Activated CD4-positive, alpha-beta memory T cell treated with anti-CD3 and anti-CD28 coated beads, Interleukin-2, amount 10 ng/mL, durations not matched to agents 7 days and 5 days (primary cell): ENCODE data around the gene NCKAP5. TPM values are rescaled to one million over a fixed set of nuclear protein-coding genes. Genes with fewer than 3 reads are reported as not detected.

ENCODE experiments used
- CTCF ChIA-PET: fragments of 350-600 bp; sonication (Branson Sonifier 250); formaldehyde crosslinking; loops from one replicate; lab custom pipeline; 2021; ENCODE audit warnings: antibody characterized with exemption, inconsistent platforms; lab: Charles Lee
- POLR2A ChIA-PET: fragments of 350-600 bp; sonication (Branson Sonifier 250); formaldehyde crosslinking; loops from one replicate; lab custom pipeline; 2021; ENCODE audit warnings: antibody characterized with exemption; lab: Charles Lee
- DNase-seq: peaks from one replicate; pipeline ENCODE4 v3.0.0-alpha.2; 2020
- H3K27ac Mint-ChIP-seq: one replicate; pipeline ENCODE4 v1.8.0; 2021; ENCODE audit warnings: mild to moderate bottlenecking, mixed read lengths
- H3K27me3 Mint-ChIP-seq: one replicate; pipeline ENCODE4 v1.8.0; 2021; ENCODE audit warnings: mixed read lengths
- H3K36me3 Mint-ChIP-seq: one replicate; pipeline ENCODE4 v1.8.0; 2021; ENCODE audit warnings: low read depth, mixed read lengths
- H3K4me1 Mint-ChIP-seq: one replicate; pipeline ENCODE4 v1.8.0; 2021; ENCODE audit warnings: mixed read lengths
- H3K4me3 Mint-ChIP-seq: one replicate; pipeline ENCODE4 v1.8.0; 2021; ENCODE audit warnings: mild to moderate bottlenecking, mixed read lengths
- H3K9me3 Mint-ChIP-seq: one replicate; pipeline ENCODE4 v1.8.0; 2021; ENCODE audit warnings: mixed read lengths
- total RNA-seq, 2 experiments: library from RNA; stranded (reverse); gene quantifications; one replicate each; pipeline ENCODE4 v1.2.3, GENCODE V29; 2021

The NCKAP5 gene
- total RNA-seq, 2 experiments from 2014 or later = not detected

- no peaks in the 10 kb centered on the region for H3K4me1 Mint-ChIP-seq
Measured at GRCh38 chr2:133380991-133381390, 187.3 kb downstream of the NCKAP5 start.

GRCh38 chr2:133378928-133379549, 189.2 kb downstream of the NCKAP5 start:
- H3K4me1 Mint-ChIP-seq = no peaks in the 10 kb centered on the region
- CTCF ChIA-PET = no interaction called here
- no peak for DNase-seq

More at GRCh38 chr2:133380991-133381390, 187.3 kb downstream of the NCKAP5 start:
- Mint-ChIP-seq H3K27me3 (no peaks in the 10 kb centered on the region), H3K27ac (no peak overlapping the region), H3K9me3 (peaks cover 1% of the 10 kb centered on the region), H3K4me3 (no peak overlapping the region), H3K36me3 (no peaks in the 10 kb centered on the region)
- CTCF ChIA-PET = no interaction called here
- DNase-seq = no peak
- POLR2A ChIA-PET = no interaction called here

GRCh38 chr2:133378386-133378785, 189.9 kb downstream of the NCKAP5 start:
- DNase-seq = no peak
- H3K4me1 Mint-ChIP-seq = no peaks in the 10 kb centered on the region
- no peaks in the 10 kb centered on the region for H3K36me3 Mint-ChIP-seq
- no peak overlapping the region for H3K4me3 Mint-ChIP-seq
- POLR2A ChIA-PET = no interaction called here
- CTCF ChIA-PET = no interaction called here
- H3K9me3 Mint-ChIP-seq = no peaks in the 10 kb centered on the region
- no peaks in the 10 kb centered on the region for H3K27me3 Mint-ChIP-seq
- no peak overlapping the region for H3K27ac Mint-ChIP-seq

More at GRCh38 chr2:133378928-133379549, 189.2 kb downstream of the NCKAP5 start:
- no peak overlapping the region for H3K27ac Mint-ChIP-seq
- H3K4me3 Mint-ChIP-seq = no peak overlapping the region
- no peaks in the 10 kb centered on the region for H3K9me3 Mint-ChIP-seq
- POLR2A ChIA-PET = no interaction called here
- H3K27me3 Mint-ChIP-seq = no peaks in the 10 kb centered on the region
- H3K36me3 Mint-ChIP-seq = no peaks in the 10 kb centered on the region

- no peaks in the 10 kb centered on the region for H3K36me3 Mint-ChIP-seq
- H3K4me1 Mint-ChIP-seq = no peaks in the 10 kb centered on the region
- no peaks in the 10 kb centered on the region for H3K9me3 Mint-ChIP-seq
- no peak for DNase-seq
- H3K27me3 Mint-ChIP-seq = no peaks in the 10 kb centered on the region
- CTCF ChIA-PET = no interaction called here
- no peak overlapping the region for H3K27ac Mint-ChIP-seq
- H3K4me3 Mint-ChIP-seq = no peak overlapping the region
- POLR2A ChIA-PET = no interaction called here
Measured at GRCh38 chr2:133377599-133377998, 190.7 kb downstream of the NCKAP5 start.

GRCh38 chr2:133377021-133377481, 191.2 kb downstream of the NCKAP5 start:
- ChIA-PET CTCF (no interaction called here), POLR2A (no interaction called here)
- H3K4me3 Mint-ChIP-seq = no peak overlapping the region
- no peaks in the 10 kb centered on the region for H3K27me3 Mint-ChIP-seq
- no peaks in the 10 kb centered on the region for H3K9me3 Mint-ChIP-seq
- no peak for DNase-seq
- no peaks in the 10 kb centered on the region for H3K4me1 Mint-ChIP-seq
- H3K27ac Mint-ChIP-seq = no peak overlapping the region
- no peaks in the 10 kb centered on the region for H3K36me3 Mint-ChIP-seq

GRCh38 chr2:133374781-133375180, 193.5 kb downstream of the NCKAP5 start:
- CTCF ChIA-PET = no interaction called here
- H3K27ac Mint-ChIP-seq = no peak overlapping the region
- no peaks in the 10 kb centered on the region for H3K36me3 Mint-ChIP-seq
- no peaks in the 10 kb centered on the region for H3K9me3 Mint-ChIP-seq
- no peaks in the 10 kb centered on the region for H3K4me1 Mint-ChIP-seq
- H3K4me3 Mint-ChIP-seq = no peak overlapping the region
- POLR2A ChIA-PET = no interaction called here
- H3K27me3 Mint-ChIP-seq = no peaks in the 10 kb centered on the region
- no peak for DNase-seq

- ChIA-PET CTCF (no interaction called here), POLR2A (no interaction called here)
- Mint-ChIP-seq H3K36me3 (no peaks in the 10 kb centered on the region), H3K9me3 (no peaks in the 10 kb centered on the region), H3K4me3 (no peak overlapping the region), H3K27me3 (no peaks in the 10 kb centered on the region), H3K27ac (no peak overlapping the region), H3K4me1 (no peaks in the 10 kb centered on the region)
- DNase-seq = no peak
Measured at GRCh38 chr2:133371286-133371685, 197.0 kb downstream of the NCKAP5 start.

GRCh38 chr2:133369901-133370658, 198.2 kb downstream of the NCKAP5 start:
- ChIA-PET POLR2A (no interaction called here), CTCF (no interaction called here)
- H3K4me3 Mint-ChIP-seq = no peak overlapping the region
- DNase-seq = no peak
- no peak overlapping the region for H3K27ac Mint-ChIP-seq
- no peaks in the 10 kb centered on the region for H3K36me3 Mint-ChIP-seq
- H3K9me3 Mint-ChIP-seq = no peaks in the 10 kb centered on the region
- no peaks in the 10 kb centered on the region for H3K4me1 Mint-ChIP-seq
- H3K27me3 Mint-ChIP-seq = no peaks in the 10 kb centered on the region

- ChIA-PET CTCF (no interaction called here), POLR2A (no interaction called here)
- H3K4me3 Mint-ChIP-seq = no peak overlapping the region
- H3K27me3 Mint-ChIP-seq = no peaks in the 10 kb centered on the region
- H3K9me3 Mint-ChIP-seq = no peaks in the 10 kb centered on the region
- no peaks in the 10 kb centered on the region for H3K36me3 Mint-ChIP-seq
- peaks cover 7% of the 10 kb centered on the region for H3K4me1 Mint-ChIP-seq
- H3K27ac Mint-ChIP-seq = no peak overlapping the region
- DNase-seq = no peak
Measured at GRCh38 chr2:133365117-133365516, 203.1 kb downstream of the NCKAP5 start.

- Mint-ChIP-seq H3K4me3 (no peak overlapping the region), H3K27ac (no peak overlapping the region)
- CTCF ChIA-PET = no interaction called here
Measured at GRCh38 chr2:133364636-133365035, 203.6 kb downstream of the NCKAP5 start.

GRCh38 chr2:133363884-133364283, 204.4 kb downstream of the NCKAP5 start:
- DNase-seq = no peak
- CTCF ChIA-PET = no interaction called here
- Mint-ChIP-seq H3K4me1 (peaks cover 7% of the 10 kb centered on the region), H3K4me3 (no peak overlapping the region), H3K27ac (no peak overlapping the region), H3K27me3 (no peaks in the 10 kb centered on the region), H3K36me3 (no peaks in the 10 kb centered on the region), H3K9me3 (no peaks in the 10 kb centered on the region)
- POLR2A ChIA-PET = no interaction called here

More at GRCh38 chr2:133364636-133365035, 203.6 kb downstream of the NCKAP5 start:
- Mint-ChIP-seq H3K4me1 (peaks cover 7% of the 10 kb centered on the region), H3K27me3 (no peaks in the 10 kb centered on the region), H3K36me3 (no peaks in the 10 kb centered on the region), H3K9me3 (no peaks in the 10 kb centered on the region)
- DNase-seq = no peak
- POLR2A ChIA-PET = no interaction called here

GRCh38 chr2:133362061-133362476, 206.2 kb downstream of the NCKAP5 start:
- CTCF ChIA-PET = no interaction called here
- DNase-seq = no peak
- no peak overlapping the region for H3K27ac Mint-ChIP-seq
- POLR2A ChIA-PET = no interaction called here
- H3K4me1 Mint-ChIP-seq = peaks cover 7% of the 10 kb centered on the region
- H3K9me3 Mint-ChIP-seq = no peaks in the 10 kb centered on the region
- no peak overlapping the region for H3K4me3 Mint-ChIP-seq
- H3K36me3 Mint-ChIP-seq = no peaks in the 10 kb centered on the region
- no peaks in the 10 kb centered on the region for H3K27me3 Mint-ChIP-seq

- Mint-ChIP-seq H3K4me1 (peaks cover 7% of the 10 kb centered on the region), H3K9me3 (no peaks in the 10 kb centered on the region), H3K27me3 (no peaks in the 10 kb centered on the region), H3K36me3 (no peaks in the 10 kb centered on the region), H3K4me3 (no peak overlapping the region), H3K27ac (no peak overlapping the region)
- POLR2A ChIA-PET = no interaction called here
- DNase-seq = no peak
- CTCF ChIA-PET = no interaction called here
Measured at GRCh38 chr2:133360882-133361281, 207.4 kb downstream of the NCKAP5 start.

- H3K27me3 Mint-ChIP-seq = no peaks in the 10 kb centered on the region
Measured at GRCh38 chr2:133360190-133360589, 208.1 kb downstream of the NCKAP5 start.

More at GRCh38 chr2:133360190-133360589, 208.1 kb downstream of the NCKAP5 start:
- H3K4me3 Mint-ChIP-seq = no peak overlapping the region
- no peak for DNase-seq
- ChIA-PET POLR2A (no interaction called here), CTCF (no interaction called here)
- H3K36me3 Mint-ChIP-seq = no peaks in the 10 kb centered on the region
- H3K27ac Mint-ChIP-seq = no peak overlapping the region
- no peaks in the 10 kb centered on the region for H3K9me3 Mint-ChIP-seq
- H3K4me1 Mint-ChIP-seq = peaks cover 7% of the 10 kb centered on the region
